GM19438 (cell line): ENCODE results near the gene EIF4E.
A peak's percentile ranks its signal among the peaks of the same experiment; 100 is the strongest.

Experiments
- ATAC-seq: cut with Tn5 transposase; IDR thresholded peaks from one replicate; pipeline ENCODE4 v1.9.1; 2021; ENCODE audit warnings: low read depth; ENCODE audit not compliant: unreplicated experiment

The EIF4E gene, protein sequence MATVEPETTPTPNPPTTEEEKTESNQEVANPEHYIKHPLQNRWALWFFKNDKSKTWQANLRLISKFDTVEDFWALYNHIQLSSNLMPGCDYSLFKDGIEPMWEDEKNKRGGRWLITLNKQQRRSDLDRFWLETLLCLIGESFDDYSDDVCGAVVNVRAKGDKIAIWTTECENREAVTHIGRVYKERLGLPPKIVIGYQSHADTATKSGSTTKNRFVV

GRCh38 chr4:98928505-98929340 is at the start of gene EIF4E:
Gene EIF4E (minus strand): TSS chr4:98929133. CDS start chr4:98929112, 21 bp downstream.
- peak; percentile 71 for ATAC-seq

DNA sequence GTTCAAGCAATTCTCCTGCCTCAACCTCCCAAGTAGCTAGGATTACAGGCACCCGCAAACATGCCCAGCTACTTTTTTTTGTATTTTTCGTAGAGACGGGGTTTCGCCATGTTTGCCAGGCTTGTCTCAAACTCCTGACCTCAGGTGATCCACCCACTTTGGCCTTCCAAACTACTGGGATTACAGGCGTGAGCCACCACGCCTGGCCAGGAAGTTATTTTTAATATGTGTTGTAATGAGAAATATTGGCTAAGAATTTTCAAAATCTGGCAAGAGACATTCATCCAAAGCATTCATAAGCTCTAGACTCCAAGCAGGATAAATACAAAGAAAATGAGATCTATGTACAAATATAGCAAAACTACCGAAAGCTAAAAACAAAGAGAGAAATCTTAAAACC is 48.6 kb upstream of the EIF4E start:
- no peak for ATAC-seq

DNA sequence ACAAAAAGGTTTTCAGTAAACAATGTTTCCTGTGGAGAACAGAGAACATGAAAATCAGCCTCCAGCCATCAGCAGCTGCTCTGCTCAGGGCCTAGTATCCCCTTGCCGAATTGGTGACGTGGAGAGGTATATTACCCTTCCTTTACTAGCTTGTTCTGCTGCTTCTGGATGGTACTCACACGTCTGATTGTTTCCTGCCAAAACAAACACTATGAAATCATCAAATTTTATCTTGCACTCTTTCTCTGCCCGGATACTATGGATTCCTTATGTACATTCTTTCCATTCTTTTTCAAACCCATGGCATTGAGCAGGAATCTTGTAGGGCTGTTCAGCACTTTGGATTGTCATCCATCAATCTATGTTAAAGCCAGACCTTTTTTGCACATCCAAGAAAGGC is 47.8 kb upstream of the EIF4E start:
- ATAC-seq, result no peak

- no peak for ATAC-seq
Observed at GRCh38 chr4:98969878-98970785, 41.2 kb upstream of the EIF4E start.

DNA sequence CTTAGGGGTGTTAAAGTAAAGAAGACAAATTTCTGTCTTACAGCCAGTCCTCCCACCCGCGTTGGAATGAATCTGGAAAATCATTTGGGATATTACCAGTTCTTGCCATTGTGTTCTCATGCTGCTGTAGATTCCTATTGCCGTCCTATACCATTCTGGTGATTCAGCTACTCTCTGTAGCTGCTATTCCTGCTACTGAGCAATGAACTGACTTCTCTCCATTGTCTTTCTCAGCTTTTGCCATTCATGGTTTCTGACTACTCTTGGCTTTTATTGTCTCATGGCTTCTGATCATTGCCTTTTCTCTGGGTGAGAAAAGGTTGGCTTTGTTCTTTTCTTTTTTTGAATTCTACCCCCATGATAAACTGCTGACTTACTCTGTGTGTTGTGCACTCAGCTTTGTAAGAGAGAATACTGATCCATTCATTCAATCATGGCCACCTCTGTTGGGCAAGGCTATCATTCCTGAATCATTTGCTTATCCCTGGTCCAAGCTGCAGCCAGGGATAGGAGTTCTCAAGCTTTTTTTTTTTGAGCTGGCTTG is 38.9 kb upstream of the EIF4E start:
- ATAC-seq, result no peak

GRCh38 chr4:98966926-98967325 is 38.0 kb upstream of the EIF4E start:
- ATAC-seq, result no peak

DNA sequence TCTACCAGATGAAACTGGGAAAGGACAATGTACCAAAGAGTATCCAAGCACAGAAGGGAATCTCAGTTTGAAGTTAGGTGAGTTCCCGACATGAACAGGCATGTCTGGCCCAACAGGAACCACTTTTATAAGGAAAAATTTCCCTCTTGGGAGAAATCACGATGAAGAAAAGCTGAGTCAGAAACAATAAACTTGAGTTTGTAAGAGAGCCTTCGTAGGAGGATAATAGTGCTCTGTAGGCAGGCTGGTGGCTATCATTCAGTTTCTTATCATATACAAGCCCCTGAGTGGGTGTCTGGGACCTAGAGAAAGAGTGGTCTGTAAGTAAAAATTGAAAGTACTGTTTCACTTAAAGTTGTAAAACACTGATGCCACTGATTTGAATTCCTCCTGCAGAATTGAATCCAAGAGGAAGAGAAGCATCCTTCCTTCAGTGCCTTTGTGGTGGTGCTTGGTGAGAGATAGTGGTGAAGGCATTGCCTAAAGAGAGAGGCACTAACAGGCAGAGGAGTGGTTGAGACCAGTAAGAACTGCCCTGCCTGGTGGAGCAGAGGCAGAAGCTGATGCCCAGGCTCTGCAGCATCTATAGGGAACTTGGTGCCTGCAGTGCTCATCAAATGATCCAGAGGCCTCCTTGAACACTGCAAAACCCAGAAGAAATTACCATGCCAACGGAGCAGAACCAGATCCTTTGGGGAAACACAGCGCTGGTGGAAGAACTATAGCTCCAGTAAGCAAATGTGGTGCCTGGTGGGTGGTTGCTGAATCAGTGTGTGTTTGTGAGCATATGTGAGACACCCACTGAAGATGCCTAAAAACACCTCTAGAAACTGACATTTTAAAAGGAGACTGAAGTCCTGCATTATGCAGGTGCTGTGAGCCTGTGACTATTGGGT is 34.9 kb upstream of the EIF4E start:
- ATAC-seq, result no peak

- ATAC-seq, result no peak
Observed at GRCh38 chr4:98961770-98962169, 32.8 kb upstream of the EIF4E start.

GRCh38 chr4:98959411-98959810 is 30.5 kb upstream of the EIF4E start:
- ATAC-seq, result no peak

DNA sequence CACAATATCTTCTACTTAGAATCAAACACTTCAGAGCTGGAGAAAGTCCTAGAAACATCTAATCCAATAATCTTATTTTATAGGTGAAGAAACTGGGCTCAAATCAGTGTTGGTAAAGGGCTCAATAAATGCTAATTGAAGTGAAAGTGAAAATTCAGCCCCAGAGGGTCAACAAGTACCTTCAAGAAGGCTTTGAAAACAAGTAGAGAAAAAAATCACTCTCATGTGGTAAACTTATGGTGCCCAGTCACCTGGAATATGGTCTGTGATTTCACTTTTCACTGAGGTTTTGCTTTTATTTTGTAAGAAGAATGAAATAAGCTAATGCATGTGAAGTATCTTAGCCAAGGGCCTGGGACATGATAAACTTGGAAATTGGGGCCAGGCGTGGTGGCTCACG is 29.1 kb upstream of the EIF4E start:
- ATAC-seq, result no peak

DNA sequence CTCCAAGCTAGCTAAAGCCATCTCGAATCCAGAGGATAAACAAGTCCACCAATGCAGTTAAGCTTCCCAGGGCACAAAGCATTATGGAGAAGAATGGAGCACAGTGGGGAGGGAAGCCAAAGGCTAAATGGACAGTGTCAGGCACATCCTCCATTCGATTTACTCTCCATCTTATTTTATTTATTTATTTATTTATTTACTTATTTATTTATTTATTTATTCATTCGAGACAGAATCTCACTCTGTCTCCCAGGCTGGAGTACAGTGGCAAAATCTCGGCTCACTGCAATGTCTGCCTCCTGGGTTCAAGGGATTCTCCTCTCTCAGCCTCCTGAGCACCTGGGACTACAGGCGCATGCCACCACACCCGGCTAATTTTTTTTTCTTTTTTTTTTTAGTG is 26.3 kb upstream of the EIF4E start:
- ATAC-seq, result no peak

- no peak for ATAC-seq
Observed at GRCh38 chr4:98951710-98952109, 22.8 kb upstream of the EIF4E start.

DNA sequence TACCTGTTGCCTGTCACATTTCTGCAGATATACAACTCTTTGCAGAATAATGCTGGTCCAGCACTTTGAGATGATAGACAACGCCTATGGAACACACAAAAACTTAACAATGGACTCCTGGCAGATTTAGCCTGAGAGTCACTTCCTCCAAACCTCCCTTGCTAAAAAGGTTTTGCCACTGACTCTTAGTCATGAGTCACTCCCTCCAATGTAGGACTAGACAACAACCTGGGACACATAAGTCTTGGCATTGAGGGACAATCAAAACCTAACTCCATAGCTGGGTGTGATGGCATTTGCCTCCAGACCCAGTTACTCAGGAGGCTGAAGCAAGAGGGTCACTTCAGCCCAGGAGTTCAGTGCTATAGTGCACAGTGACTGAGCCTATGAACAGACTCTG is 22.0 kb upstream of the EIF4E start:
- no peak for ATAC-seq

DNA sequence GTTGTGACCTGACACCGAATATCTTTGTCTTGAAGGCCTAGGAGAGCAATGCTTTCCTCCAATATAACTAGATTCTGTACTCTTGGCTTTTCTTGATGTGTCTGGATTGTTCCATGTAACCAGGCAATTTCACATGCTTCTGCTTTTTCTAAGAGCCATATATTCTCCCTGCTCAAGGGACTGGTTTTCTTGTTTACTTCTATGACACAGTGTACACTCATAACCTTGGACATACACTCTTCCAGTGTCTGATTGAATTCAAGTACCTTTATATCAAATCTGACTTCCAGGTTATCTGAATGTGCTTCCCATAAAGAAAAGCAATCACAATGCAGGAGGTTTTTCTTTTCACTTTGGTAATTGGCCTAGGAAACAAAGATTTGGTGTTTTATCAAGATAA is 17.4 kb upstream of the EIF4E start:
- no peak for ATAC-seq

GRCh38 chr4:98945297-98945850 is 16.4 kb upstream of the EIF4E start:
- no peak for ATAC-seq

DNA sequence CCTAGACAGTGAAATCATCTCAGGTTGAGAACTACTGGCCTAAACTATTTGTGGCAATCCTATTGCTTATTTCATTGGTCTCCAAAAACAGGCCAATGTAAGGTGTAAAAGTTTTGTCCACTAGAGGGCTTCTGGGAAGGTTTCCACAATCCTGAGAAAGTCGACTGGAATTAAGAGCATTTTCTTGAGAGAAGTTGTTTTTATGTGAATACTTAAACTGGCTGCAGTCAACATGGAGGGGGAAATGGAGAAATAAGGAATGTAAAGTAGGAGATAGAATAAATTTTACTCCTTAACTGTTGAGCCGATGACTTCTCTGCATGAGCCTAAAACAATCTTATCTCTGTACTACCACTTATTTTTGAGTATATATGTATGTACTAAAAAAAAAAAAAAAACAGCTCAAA is 11.0 kb upstream of the EIF4E start:
- no peak for ATAC-seq

DNA sequence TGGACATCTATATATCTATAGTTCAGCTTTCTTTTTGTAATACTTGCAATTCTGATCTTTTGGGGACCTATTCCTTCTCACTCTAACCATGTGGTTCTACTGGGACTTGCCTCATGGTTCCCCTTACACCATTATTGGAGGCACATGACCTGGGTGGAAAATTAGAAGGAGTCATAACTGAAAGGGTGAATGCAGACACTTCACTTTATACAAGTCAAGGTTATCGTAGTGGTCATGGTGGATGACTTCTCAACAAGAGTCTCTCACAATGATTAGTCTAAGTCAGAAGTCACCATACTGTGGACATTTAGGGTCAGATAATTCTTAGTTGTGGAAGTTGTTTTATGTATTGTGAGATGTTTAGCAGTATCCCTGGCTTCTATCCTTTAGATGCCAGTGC is 10.5 kb upstream of the EIF4E start:
- ATAC-seq, result no peak

DNA sequence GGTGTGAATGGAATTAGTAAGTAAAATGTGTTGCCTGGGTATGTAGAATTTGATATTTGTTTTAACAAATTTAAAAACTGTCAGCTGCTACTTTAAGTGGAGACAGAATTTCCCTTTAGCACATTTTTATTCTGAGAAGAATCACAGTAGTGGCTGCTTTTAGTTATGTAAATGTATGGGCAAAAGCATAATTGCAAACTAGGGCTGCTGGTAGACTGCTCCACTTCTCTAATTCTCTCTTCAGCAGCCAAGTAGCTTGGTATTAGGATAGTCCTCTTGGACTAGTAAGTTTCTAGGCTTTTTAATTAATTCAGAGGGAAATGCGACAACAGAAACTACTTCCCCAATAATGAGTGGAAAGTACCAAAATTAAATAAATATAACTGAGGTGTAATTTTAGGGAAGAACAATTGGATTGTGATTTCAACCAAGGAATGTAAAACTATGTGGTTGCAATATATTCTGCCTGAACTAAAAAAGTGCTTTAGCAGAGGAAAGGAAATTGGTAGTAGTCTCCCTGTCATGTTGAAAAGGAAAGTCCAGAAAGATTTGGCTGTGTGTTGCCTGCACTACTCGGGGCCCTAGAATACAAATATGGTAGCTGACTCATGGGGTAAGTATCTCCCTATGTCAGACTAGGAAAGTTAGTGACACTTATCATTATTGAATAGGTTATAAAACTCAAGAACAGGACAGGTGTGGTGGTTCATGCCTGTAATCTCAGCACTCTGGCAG is 9.2 kb upstream of the EIF4E start:
- ATAC-seq, result no peak

GRCh38 chr4:98935633-98936032 is 6.7 kb upstream of the EIF4E start:
- no peak for ATAC-seq
